GM18520 (cell line): ENCODE measurements around the gene FBXW12.

ENCODE experiments used
- ATAC-seq: cut with Tn5 transposase; IDR thresholded peaks from one replicate; pipeline ENCODE4 v1.9.1; 2021; ENCODE audit not compliant: unreplicated experiment

The FBXW12 gene

GRCh38 chr3:48407542-48408099 is 35.6 kb downstream of the FBXW12 start:
- ATAC-seq = no peak

GRCh38 chr3:48408823-48409281 is 36.8 kb downstream of the FBXW12 start:
- ATAC-seq = no peak

- no peak for ATAC-seq
Measured at GRCh38 chr3:48409291-48410201, 37.5 kb downstream of the FBXW12 start.

GRCh38 chr3:48410205-48411040 is 38.4 kb downstream of the FBXW12 start:
- ATAC-seq = no peak

- ATAC-seq = no peak
Measured at GRCh38 chr3:48411041-48411588, 39.1 kb downstream of the FBXW12 start.

GRCh38 chr3:48411606-48412374 is 39.8 kb downstream of the FBXW12 start:
- no peak for ATAC-seq

- no peak for ATAC-seq
Measured at GRCh38 chr3:48412375-48413001, 40.5 kb downstream of the FBXW12 start.

GRCh38 chr3:48413086-48413485 is 41.1 kb downstream of the FBXW12 start:
- no peak for ATAC-seq

- no peak for ATAC-seq
Measured at GRCh38 chr3:48413611-48414010, 41.6 kb downstream of the FBXW12 start.

- no peak for ATAC-seq
Measured at GRCh38 chr3:48414376-48415250, 42.6 kb downstream of the FBXW12 start.

- ATAC-seq = no peak
Measured at GRCh38 chr3:48415251-48415953, 43.4 kb downstream of the FBXW12 start.

- ATAC-seq = no peak
Measured at GRCh38 chr3:48416091-48416505, 44.1 kb downstream of the FBXW12 start.

GRCh38 chr3:48416546-48416945 is 44.5 kb downstream of the FBXW12 start:
- no peak for ATAC-seq

- ATAC-seq = no peak
Measured at GRCh38 chr3:48417529-48418108, 45.6 kb downstream of the FBXW12 start.

GRCh38 chr3:48418140-48418539 is 46.1 kb downstream of the FBXW12 start:
- ATAC-seq = no peak

- no peak for ATAC-seq
Measured at GRCh38 chr3:48418651-48419050, 46.6 kb downstream of the FBXW12 start.

- ATAC-seq = no peak
Measured at GRCh38 chr3:48419149-48419548, 47.1 kb downstream of the FBXW12 start.

GRCh38 chr3:48419597-48419996 is 47.6 kb downstream of the FBXW12 start:
- no peak for ATAC-seq
